HG02840 (cell line): ENCODE measurements around the gene EPS8L2.
"Not testable (repeated sequence)": the region's sequence is repeated elsewhere in the genome, so short reads cannot be mapped to it uniquely, and the experiment has no call there.

Source experiments
- ATAC-seq: cut with Tn5 transposase; IDR thresholded peaks from one replicate; pipeline ENCODE4 v1.9.1; 2021; ENCODE audit warnings: mild to moderate bottlenecking, moderate library complexity, moderate number of reproducible peaks; ENCODE audit not compliant: unreplicated experiment, low FRiP score

EPS8L2 gene

GRCh38 chr11:688681-689080 is 17.4 kb upstream of the EPS8L2 start:
- ATAC-seq = no peak

- no peak for ATAC-seq
Observed at GRCh38 chr11:689625-690024, 16.4 kb upstream of the EPS8L2 start.

GRCh38 chr11:690244-690643 is 15.8 kb upstream of the EPS8L2 start:
- ATAC-seq = not testable (repeated sequence)

DNA sequence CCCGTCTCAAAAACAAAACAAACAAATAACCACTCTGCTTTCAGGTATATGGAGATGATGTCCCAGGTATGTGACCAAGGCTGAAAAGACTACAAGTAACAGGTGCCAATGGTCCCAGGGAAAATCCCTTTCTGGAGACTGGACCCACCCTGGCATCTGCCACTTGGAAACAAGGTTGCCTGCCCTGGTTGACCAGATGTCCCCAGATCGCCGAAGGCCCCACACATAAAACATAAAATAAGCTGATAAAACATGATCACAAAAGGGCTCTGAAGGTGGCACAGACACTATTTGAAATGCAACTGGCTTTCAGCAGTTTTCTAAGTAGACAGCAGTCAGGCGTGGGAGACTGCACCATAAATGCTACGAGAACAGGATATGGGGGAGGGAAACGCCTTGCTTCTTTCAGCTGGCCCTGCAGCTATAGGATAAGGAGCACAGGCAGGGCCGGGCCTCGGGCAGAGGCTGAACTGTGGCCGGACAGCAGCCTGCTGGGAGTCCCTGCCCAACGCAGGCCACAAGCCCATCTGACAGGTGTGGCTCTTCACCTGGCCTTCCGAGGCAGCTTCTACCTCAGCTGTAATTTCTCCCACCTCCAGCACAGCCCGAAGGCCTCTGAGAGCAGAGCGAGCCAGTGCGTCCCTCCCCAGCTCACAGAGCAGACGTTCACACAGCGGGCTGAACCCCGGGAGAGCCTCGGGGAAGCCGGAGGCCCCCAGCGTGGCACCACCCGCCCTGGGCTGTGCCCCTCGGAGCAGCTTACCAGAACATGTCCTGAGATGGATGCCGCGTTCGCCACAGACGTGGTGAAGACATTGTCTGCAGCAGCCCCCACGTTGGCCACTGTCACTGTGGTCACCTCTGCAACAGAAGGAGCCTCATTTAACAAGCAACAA is 15.0 kb upstream of the EPS8L2 start:
- ATAC-seq = no peak

GRCh38 chr11:691710-692590 is 14.1 kb upstream of the EPS8L2 start:
- ATAC-seq = no peak

- ATAC-seq = no peak
Observed at GRCh38 chr11:692824-693414, 13.1 kb upstream of the EPS8L2 start.

DNA sequence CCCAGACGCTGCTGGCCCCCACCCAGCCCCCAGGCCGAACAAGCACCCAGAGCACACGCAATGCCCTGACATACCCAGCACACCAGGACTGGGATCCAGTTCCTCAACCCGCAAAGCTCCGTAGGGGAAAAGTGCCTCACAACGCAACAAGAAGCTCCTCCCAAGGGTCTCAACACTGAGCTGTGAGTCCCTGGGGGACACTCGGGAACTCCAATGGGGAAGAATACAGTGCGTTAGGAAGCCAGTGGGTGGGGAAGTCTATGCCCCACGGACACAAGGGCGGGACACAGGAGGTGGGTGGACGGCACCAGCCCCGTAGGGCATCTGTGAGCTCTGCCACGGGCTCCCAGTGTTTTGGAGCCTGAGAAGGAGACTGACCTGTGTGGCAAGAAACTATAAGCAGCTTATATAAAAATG is 12.6 kb upstream of the EPS8L2 start:
- ATAC-seq = no peak

GRCh38 chr11:693887-694562 is 12.0 kb upstream of the EPS8L2 start:
- no peak for ATAC-seq

DNA sequence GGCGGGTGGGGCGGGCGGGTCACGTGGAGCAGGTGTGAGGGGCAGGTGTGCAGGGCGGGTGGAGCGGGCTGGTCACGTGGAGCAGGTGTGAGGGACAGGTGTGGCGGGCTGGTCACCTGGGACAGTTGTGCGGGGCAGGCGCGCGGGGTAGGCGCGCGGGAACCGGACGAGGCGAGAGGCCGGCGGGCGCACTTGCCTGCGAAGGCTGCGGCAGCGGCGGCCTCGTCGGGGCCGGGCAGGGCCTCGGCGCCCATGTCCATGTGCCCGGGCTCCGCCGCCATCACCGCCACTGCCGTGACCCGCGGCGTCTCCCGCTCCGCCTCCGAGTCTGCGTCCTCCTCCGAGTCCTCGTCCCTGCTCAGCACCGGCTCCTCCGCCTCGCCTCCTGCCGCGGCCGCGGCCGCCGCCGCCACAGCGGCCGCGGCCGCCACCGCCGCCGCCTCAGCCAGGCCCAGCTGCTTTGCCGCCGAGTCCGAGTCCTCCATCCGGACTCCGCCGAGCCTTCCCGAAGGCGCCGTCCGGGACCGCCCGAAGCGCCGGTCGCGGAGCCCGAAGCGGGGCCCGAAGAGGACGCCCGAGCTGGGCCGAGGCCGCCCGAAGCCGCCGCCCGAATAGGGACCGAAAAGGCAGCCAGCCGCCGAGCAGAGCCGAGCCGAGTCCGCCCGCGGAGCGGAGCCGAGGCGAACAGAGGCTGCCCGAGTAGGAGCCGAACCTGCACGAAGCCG is 11.3 kb upstream of the EPS8L2 start, which contains the start of gene DEAF1:
DEAF1 (minus strand) TSS at position 660 of the 725 bp plus-strand sequence; CDS start at position 485, 175 bp downstream.
- peak; percentile 73 for ATAC-seq

DNA sequence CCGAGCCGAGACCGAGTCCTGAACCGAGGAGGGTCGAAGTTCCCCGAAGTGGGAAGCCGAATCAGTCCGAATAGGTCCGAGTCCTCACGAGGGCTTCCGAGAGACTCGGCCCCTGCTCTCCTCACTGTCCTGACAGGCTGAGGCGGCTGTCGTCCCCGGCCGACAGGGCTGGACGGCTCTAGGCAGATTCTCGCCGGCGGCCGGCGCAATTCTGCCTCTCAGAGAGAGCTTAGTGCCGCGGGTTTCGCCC is 10.8 kb upstream of the EPS8L2 start:
- ATAC-seq = no peak

DNA sequence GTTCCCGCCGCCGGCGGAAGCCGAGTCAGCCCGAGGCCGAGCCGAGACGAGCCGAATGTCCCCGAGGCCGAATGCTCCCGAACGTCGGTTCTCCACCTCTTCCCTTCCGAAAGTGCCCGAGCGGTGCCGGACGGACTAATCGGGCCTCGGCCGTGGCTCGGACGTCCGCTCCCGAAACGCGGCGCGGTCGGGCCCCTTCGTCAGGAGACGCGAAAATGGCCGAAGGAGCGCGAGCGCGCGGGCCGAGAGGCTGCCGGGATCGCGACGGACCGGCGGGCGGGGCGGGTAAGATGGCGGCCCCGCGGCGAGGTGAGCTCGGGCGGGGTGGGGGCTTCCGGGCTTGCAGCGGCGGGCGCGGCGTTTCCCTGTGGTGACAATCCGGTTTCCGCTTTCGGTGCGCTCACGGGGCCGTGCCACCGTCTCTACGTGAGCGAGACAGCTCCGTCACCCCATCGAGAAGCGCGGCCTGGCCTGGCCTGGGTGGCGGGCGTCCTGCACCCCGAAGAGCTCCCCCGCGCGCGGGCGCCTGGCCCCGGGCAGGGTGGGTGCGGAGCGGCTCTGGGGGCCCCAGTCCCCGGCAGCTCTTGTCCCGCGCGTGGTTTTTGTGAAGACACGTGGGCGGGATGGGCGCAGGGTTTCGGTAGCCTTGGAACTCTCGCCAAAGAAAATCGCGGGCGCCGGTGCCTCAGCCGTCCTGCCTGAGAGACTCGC is 10.3 kb upstream of the EPS8L2 start, which contains the start of gene TMEM80:
TMEM80 (plus strand) TSS at position 279 of the 711 bp plus-strand sequence; CDS start at position 291, 12 bp downstream.
- peak; percentile 80 for ATAC-seq

- ATAC-seq = no peak
Observed at GRCh38 chr11:696955-697491, 9.0 kb upstream of the EPS8L2 start.

DNA sequence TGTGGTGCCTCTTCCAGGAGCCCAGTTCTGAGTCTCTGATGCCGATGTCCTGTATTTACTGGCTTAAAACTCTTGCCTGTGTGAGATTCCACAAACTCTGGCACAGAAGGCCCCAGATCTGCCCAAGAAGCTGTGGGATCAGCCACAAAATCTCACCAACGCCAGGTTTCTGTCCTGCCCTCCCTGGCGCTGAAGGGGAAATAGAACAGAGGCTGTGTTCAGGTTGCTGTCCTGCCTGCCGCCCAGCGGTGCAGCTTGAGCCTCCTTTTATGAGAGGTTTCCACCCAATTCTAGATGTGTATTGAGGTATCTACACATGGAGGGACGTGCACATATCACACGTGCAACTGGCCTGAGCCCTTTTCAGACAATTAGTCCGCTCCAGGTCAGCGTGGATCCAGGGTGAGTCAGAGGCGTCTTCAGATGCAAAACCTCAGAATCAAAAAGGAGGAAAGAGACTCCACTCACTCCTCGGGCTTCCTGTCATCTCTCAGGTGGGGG is 8.2 kb upstream of the EPS8L2 start:
- no peak for ATAC-seq

DNA sequence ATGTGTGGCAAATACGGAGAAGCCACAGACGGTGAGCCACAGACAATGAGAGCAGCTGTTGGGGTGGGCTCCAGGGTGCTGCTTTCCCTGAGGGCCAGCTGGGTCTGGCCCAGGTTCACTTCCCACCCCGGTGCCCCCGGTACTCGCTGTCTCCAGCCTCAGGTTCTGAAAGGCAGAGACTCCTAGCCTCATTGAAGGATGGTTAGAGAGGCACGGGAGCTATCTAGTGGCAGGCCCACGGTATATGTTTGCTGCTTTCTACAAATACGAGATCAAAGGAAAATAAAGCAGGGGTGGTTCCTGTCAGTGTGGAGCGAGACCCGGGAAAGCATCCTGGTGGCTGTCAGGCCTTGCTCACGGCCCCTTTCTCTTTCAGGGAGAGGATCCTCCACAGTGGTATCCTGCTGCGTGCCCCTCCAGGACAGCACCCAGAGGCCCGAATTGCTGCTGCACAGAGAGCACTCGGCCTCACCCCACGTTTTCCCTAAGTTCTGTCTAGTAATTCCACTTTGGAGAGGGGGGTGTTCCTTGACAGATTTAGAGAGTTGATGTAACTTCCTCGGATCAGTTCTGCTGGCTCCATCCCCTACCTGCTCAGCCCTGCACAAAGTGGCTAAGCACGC is 7.4 kb upstream of the EPS8L2 start:
- no peak for ATAC-seq

DNA sequence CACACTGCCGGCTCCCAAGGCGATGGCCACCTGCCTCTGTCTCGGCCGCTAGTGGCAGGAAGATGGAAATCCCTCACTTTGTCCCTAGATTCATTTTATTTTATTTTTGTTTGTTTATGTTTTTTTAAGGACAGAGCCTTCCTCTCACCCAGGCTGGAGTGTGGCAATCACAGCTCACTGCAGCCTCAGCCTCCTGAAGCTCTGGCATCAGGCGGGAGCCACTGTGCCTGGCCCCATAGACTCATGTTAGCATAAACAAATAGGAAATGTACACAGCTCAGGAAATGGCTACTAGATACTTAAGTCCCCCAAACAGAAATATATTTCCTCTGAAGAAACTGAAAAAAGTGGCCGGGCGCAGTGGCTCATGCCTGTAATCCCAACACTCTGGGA is 6.9 kb upstream of the EPS8L2 start:
- ATAC-seq = no peak

- no peak for ATAC-seq
Observed at GRCh38 chr11:699753-700152, 6.3 kb upstream of the EPS8L2 start.

DNA sequence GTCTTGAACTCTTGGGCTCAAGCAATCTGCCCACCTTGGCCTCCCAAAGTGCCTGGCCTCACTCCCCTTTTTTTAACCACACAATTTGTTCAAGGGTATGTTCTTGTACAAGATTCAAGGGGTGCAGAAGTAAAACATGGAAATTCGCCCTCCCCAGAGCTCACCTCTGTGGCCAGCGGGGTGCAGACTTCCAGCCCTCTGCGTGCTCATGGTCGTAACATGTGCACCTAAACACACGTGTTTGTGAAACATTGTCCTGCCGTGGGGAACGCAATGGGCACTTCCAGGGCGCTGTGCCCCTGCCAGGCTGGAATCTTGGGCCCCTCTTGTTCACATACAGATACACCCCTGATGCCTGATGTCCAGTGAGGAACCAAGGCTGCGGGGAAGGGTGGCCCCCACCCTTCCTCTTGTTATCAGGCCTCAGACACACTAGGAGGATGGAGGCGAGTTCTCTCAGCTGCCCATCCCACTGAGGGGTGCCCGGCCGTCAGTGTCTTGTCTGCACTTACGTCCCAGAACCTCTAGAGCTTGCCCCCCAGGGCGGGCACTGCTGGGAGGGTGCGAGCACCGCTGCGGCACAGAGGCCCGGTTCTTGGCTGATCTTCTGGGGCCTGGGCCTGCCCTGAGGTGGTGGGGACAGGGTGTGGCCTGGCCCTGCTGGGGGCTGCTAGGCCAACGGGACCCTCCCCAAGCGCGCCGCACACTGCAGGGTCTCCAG is 4.1 kb upstream of the EPS8L2 start:
- no peak for ATAC-seq
